ENCODE data around the gene NEK7. TPM values are rescaled to one million over a fixed set of nuclear protein-coding genes. Genes with fewer than 3 reads are reported as not detected.

The NEK7 gene
- total RNA-seq, 4 donors from 2014 or later, result 45.7 to 75.7 (median 53.5) TPM

GRCh38 chr1:198290089-198290683 is 133.4 kb downstream of the NEK7 start:
- no peak for DNase-seq (ENCODE audit: low spot score in 2 of 2)
- no peaks in the 10 kb centered on the region for H3K36me3 ChIP-seq
- 90% methylated on average over 7 of the region's 7 CpGs for WGBS
- no peaks in the 10 kb centered on the region for H3K9me3 ChIP-seq
- no peak overlapping the region for H3K4me3 ChIP-seq
- H3K4me1 ChIP-seq, result peaks cover 13% of the 10 kb centered on the region
- no peak for TF ChIP-seq EP300 (IDR thresholded peaks at IDR 0.05)
- no peak for TF ChIP-seq POLR2AphosphoS5 (IDR thresholded peaks at IDR 0.05)
- H3K27me3 ChIP-seq, result no peaks in the 10 kb centered on the region
- H3K27ac ChIP-seq, result no peak overlapping the region

GRCh38 chr1:198291036-198291435 is 134.2 kb downstream of the NEK7 start:
- TF ChIP-seq POLR2A (IDR thresholded peaks at IDR 0.05), result no peak
- TF ChIP-seq EP300 (IDR thresholded peaks at IDR 0.05), result no peak
- TF ChIP-seq POLR2AphosphoS5 (IDR thresholded peaks at IDR 0.05), result no peak
- no peak for TF ChIP-seq CTCF (IDR thresholded peaks at IDR 0.05)
- no peaks in the 10 kb centered on the region for H3K9me3 ChIP-seq
- no peak overlapping the region for H3K27ac ChIP-seq
- no peak overlapping the region for H3K4me3 ChIP-seq
- no peaks in the 10 kb centered on the region for H3K27me3 ChIP-seq
- no peak for DNase-seq (ENCODE audit: low spot score in 2 of 2)
- peaks cover 2% of the 10 kb centered on the region for H3K36me3 ChIP-seq
- peaks cover 13% of the 10 kb centered on the region for H3K4me1 ChIP-seq

GRCh38 chr1:198291924-198292323 is 135.1 kb downstream of the NEK7 start:
- TF ChIP-seq POLR2AphosphoS5 (IDR thresholded peaks at IDR 0.05) (no peak), CTCF (IDR thresholded peaks at IDR 0.05) (no peak), EP300 (IDR thresholded peaks at IDR 0.05) (no peak), POLR2A (IDR thresholded peaks at IDR 0.05) (no peak)
- Histone ChIP-seq H3K4me3 (no peak overlapping the region), H3K27me3 (no peaks in the 10 kb centered on the region), H3K4me1 (peaks cover 13% of the 10 kb centered on the region), H3K27ac (no peak overlapping the region), H3K36me3 (peaks cover 4% of the 10 kb centered on the region), H3K9me3 (no peaks in the 10 kb centered on the region)
- DNase-seq (ENCODE audit: low spot score in 2 of 2), result no peak

- no peak for DNase-seq (ENCODE audit: low spot score in 2 of 2)
- TF ChIP-seq CTCF (IDR thresholded peaks at IDR 0.05) (no peak), POLR2AphosphoS5 (IDR thresholded peaks at IDR 0.05) (no peak)
- Histone ChIP-seq H3K4me3 (no peak overlapping the region), H3K4me1 (no peaks in the 10 kb centered on the region), H3K9me3 (no peaks in the 10 kb centered on the region), H3K27me3 (no peaks in the 10 kb centered on the region), H3K27ac (no peak overlapping the region), H3K36me3 (peaks cover 17% of the 10 kb centered on the region)
- 78% methylated on average over 8 of the region's 8 CpGs for WGBS
Observed at GRCh38 chr1:198295225-198295624, 138.4 kb downstream of the NEK7 start.

- H3K9me3 ChIP-seq, result no peaks in the 10 kb centered on the region
- TF ChIP-seq CTCF (IDR thresholded peaks at IDR 0.05) (no peak), EP300 (IDR thresholded peaks at IDR 0.05) (no peak), POLR2A (IDR thresholded peaks at IDR 0.05) (no peak), POLR2AphosphoS5 (IDR thresholded peaks at IDR 0.05) (no peak)
- H3K4me1 ChIP-seq, result no peaks in the 10 kb centered on the region
- WGBS, result 87% methylated on average over 4 of the region's 4 CpGs
- H3K36me3 ChIP-seq, result peaks cover 21% of the 10 kb centered on the region
- H3K27ac ChIP-seq, result no peak overlapping the region
- DNase-seq (ENCODE audit: low spot score in 2 of 2), result no peak
- no peaks in the 10 kb centered on the region for H3K27me3 ChIP-seq
- H3K4me3 ChIP-seq, result no peak overlapping the region
Observed at GRCh38 chr1:198295971-198296370, 139.2 kb downstream of the NEK7 start.

GRCh38 chr1:198297281-198297680 is 140.5 kb downstream of the NEK7 start:
- no peak overlapping the region for H3K4me3 ChIP-seq
- no peak overlapping the region for H3K27ac ChIP-seq
- no peak for DNase-seq (ENCODE audit: low spot score in 2 of 2)
- no peak for TF ChIP-seq CTCF (IDR thresholded peaks at IDR 0.05)
- no peak for TF ChIP-seq EP300 (IDR thresholded peaks at IDR 0.05)
- TF ChIP-seq POLR2AphosphoS5 (IDR thresholded peaks at IDR 0.05), result no peak
- no peak for TF ChIP-seq POLR2A (IDR thresholded peaks at IDR 0.05)
- WGBS, result 93% methylated on average over 2 of the region's 2 CpGs
- no peaks in the 10 kb centered on the region for H3K27me3 ChIP-seq
- no peaks in the 10 kb centered on the region for H3K9me3 ChIP-seq
- no peaks in the 10 kb centered on the region for H3K4me1 ChIP-seq
- peaks cover 25% of the 10 kb centered on the region for H3K36me3 ChIP-seq

Measured in suprapubic skin (tissue), 4 donors.